ENCODE data around the gene HES3.

The HES3 gene

DNA sequence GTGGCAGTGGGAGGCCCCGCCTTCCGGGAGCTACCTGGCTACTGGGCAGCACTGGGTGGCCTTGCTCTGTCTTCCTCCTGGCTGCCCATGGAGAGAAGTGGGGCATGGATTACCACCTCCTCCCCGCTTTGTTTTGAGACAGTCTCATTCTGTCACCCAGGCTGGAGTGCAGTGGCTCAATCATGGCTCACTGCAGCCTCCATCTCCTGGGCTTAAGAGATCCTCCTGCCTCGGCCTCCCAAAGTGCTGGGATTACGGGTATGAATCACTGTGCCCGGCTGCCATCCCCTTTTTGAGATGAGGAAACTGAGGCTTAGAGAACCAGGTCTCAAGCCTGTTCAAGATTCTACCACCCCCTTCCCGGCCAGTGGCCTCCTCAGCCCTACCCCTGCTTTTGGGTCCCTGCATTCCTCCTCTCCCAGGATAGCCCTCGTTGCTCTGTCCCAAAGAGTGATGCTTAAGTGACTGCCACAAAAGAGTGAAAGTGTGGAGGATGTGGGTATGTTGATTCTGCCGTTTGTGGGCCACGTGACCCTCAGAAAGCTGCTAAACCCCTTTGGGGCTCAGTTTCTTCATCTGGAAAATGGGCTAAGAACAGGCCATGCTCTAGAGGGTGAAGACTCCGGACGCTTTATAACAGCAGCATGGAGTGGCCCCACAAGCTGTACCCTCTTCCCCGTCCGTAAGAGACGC lies 7.8 kb downstream of the HES3 start:
- Histone ChIP-seq H2AFZ (ENCODE audit: low read depth, low read length) (no peak overlapping the region), H3K18ac (ENCODE audit: low read depth in 1 of 2, low read length in 2 of 2) (no peak overlapping the region), H3K4me3 (ENCODE audit: insufficient read depth in 1 of 2, low read depth in 1 of 2, low read length in 2 of 2) (no peak overlapping the region), H4K8ac (ENCODE audit: low read length) (no peak overlapping the region), H3K4me1 (ENCODE audit: control insufficient read depth, insufficient read depth, low read depth, low read length) (peaks cover 16% of the 10 kb centered on the region), H2BK15ac (ENCODE audit: low read depth, poor library complexity, severe bottlenecking) (no peak overlapping the region), H3K27me3 (ENCODE audit: control insufficient read depth in 1 of 2, insufficient read depth in 1 of 2, low read length in 2 of 2) (peaks cover 44 to 52% of the 10 kb centered on the region in 2 experiments), H3K23ac (ENCODE audit: low read length in 2 of 2) (no peak overlapping the region), H2AK5ac (ENCODE audit: low read length, severe bottlenecking) (no peak overlapping the region), H3K9me3 (ENCODE audit: control insufficient read depth, low read length) (no peaks in the 10 kb centered on the region), H2BK5ac (ENCODE audit: low read depth, low read length, poor library complexity, severe bottlenecking) (no peak overlapping the region), H3K79me1 (replicated peaks; ENCODE audit: low read length, poor library complexity, severe bottlenecking) (no peaks in the 10 kb centered on the region), H4K91ac (ENCODE audit: low read length) (no peak overlapping the region), H3K36me3 (ENCODE audit: control insufficient read depth in 1 of 2, insufficient read depth in 2 of 2, low read depth in 1 of 2, low read length in 2 of 2) (peaks cover 0 to 16% of the 10 kb centered on the region in 2 experiments), H3K14ac (ENCODE audit: low read length in 2 of 2) (no peak overlapping the region), H3K4me2 (ENCODE audit: low read length, poor library complexity, severe bottlenecking) (no peak overlapping the region), H3K4ac (ENCODE audit: low read depth in 1 of 2, low read length in 2 of 2) (no peak overlapping the region), H3K27ac (ENCODE audit: low read length, poor library complexity, severe bottlenecking) (no peak overlapping the region), H2BK120ac (ENCODE audit: low read depth, low read length) (no peak overlapping the region), H2BK12ac (ENCODE audit: low read length in 2 of 2) (no peak overlapping the region), H3K9ac (ENCODE audit: low read length) (no peak overlapping the region)
- WGBS = 78% methylated on average over 15 of the region's 15 CpGs
- DNase-seq = no peak

DNA sequence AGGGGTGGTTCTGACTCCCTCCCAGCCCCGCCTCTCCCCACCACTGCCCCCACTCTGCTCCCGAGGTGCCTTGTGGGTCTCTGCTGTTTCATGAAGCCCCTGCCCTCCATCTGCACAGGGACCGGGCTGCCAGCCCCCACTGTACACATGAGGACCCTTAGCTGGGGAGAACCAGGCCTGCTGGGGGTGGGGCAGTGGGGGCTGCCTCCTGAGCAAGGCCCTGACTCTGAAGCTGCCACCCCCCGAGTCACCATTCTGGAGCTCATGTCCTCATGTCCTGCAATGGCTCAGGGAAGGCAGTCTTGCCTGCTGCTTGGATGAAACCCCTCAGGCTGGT lies 8.4 kb downstream of the HES3 start:
- Histone ChIP-seq H2AFZ (ENCODE audit: low read depth, low read length) (no peak overlapping the region), H3K18ac (ENCODE audit: low read depth in 1 of 2, low read length in 2 of 2) (no peak overlapping the region)

DNA sequence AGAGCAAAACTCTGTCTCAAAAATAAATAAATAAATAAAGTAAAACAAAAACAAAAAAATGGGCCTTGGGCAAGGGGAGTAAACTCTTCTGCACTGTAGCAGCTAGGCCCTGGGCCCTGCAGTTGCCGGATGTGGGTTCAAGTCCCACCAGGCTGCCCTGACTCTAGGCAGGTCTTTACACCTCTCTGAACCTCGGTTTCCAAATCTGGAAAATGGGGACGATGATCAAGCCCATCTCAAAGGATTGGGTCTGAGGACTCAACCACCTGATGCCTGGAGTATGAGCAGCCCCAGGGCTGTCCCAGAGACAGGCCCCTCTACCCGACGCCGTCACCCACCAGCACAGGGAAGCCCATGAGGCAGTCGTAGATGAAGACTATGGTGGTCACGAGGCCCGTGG lies 9.4 kb downstream of the HES3 start:
- H2AFZ ChIP-seq (ENCODE audit: low read depth, low read length) = no peak overlapping the region
- H3K79me1 ChIP-seq (replicated peaks; ENCODE audit: low read length, poor library complexity, severe bottlenecking) = no peaks in the 10 kb centered on the region
- H2BK12ac ChIP-seq (ENCODE audit: low read length in 2 of 2) = no peak overlapping the region
- H4K91ac ChIP-seq (ENCODE audit: low read length) = no peak overlapping the region
- peaks cover 14% of the 10 kb centered on the region for H3K4me1 ChIP-seq (ENCODE audit: control insufficient read depth, insufficient read depth, low read depth, low read length)
- peaks cover 0 to 16% of the 10 kb centered on the region in 2 experiments for H3K36me3 ChIP-seq (ENCODE audit: control insufficient read depth in 1 of 2, insufficient read depth in 2 of 2, low read depth in 1 of 2, low read length in 2 of 2)
- no peak overlapping the region for H2BK15ac ChIP-seq (ENCODE audit: low read depth, poor library complexity, severe bottlenecking)
- H3K27me3 ChIP-seq (ENCODE audit: control insufficient read depth in 1 of 2, insufficient read depth in 1 of 2, low read length in 2 of 2) = peaks cover 28 to 37% of the 10 kb centered on the region in 2 experiments
- no peak overlapping the region for H2BK120ac ChIP-seq (ENCODE audit: low read depth, low read length)
- no peak overlapping the region for H3K23ac ChIP-seq (ENCODE audit: low read length in 2 of 2)
- no peak overlapping the region for H3K9ac ChIP-seq (ENCODE audit: low read length)
- H3K9me3 ChIP-seq (ENCODE audit: control insufficient read depth, low read length) = no peaks in the 10 kb centered on the region
- no peak overlapping the region for H3K4me3 ChIP-seq (ENCODE audit: insufficient read depth in 1 of 2, low read depth in 1 of 2, low read length in 2 of 2)
- H4K8ac ChIP-seq (ENCODE audit: low read length) = no peak overlapping the region
- DNase-seq = no peak
- no peak overlapping the region for H3K18ac ChIP-seq (ENCODE audit: low read depth in 1 of 2, low read length in 2 of 2)
- no peak overlapping the region for H3K4me2 ChIP-seq (ENCODE audit: low read length, poor library complexity, severe bottlenecking)
- H2BK5ac ChIP-seq (ENCODE audit: low read depth, low read length, poor library complexity, severe bottlenecking) = no peak overlapping the region
- no peak overlapping the region for H3K27ac ChIP-seq (ENCODE audit: low read length, poor library complexity, severe bottlenecking)
- H2AK5ac ChIP-seq (ENCODE audit: low read length, severe bottlenecking) = no peak overlapping the region
- H3K4ac ChIP-seq (ENCODE audit: low read depth in 1 of 2, low read length in 2 of 2) = no peak overlapping the region
- H3K14ac ChIP-seq (ENCODE audit: low read length in 2 of 2) = no peak overlapping the region
- 94% methylated on average over 9 of the region's 9 CpGs for WGBS

More for the DNA sequence above, 8.4 kb downstream of the HES3 start:
- H2BK5ac ChIP-seq (ENCODE audit: low read depth, low read length, poor library complexity, severe bottlenecking) = no peak overlapping the region
- H2BK15ac ChIP-seq (ENCODE audit: low read depth, poor library complexity, severe bottlenecking) = no peak overlapping the region
- DNase-seq = no peak
- 96% methylated on average over 4 of the region's 4 CpGs for WGBS
- H3K4me2 ChIP-seq (ENCODE audit: low read length, poor library complexity, severe bottlenecking) = no peak overlapping the region
- no peak overlapping the region for H2AK5ac ChIP-seq (ENCODE audit: low read length, severe bottlenecking)
- peaks cover 39 to 47% of the 10 kb centered on the region in 2 experiments for H3K27me3 ChIP-seq (ENCODE audit: control insufficient read depth in 1 of 2, insufficient read depth in 1 of 2, low read length in 2 of 2)
- H4K8ac ChIP-seq (ENCODE audit: low read length) = no peak overlapping the region
- no peak overlapping the region for H3K4me3 ChIP-seq (ENCODE audit: insufficient read depth in 1 of 2, low read depth in 1 of 2, low read length in 2 of 2)
- H2BK12ac ChIP-seq (ENCODE audit: low read length in 2 of 2) = no peak overlapping the region
- H3K9me3 ChIP-seq (ENCODE audit: control insufficient read depth, low read length) = no peaks in the 10 kb centered on the region
- no peak overlapping the region for H4K91ac ChIP-seq (ENCODE audit: low read length)
- no peak overlapping the region for H3K9ac ChIP-seq (ENCODE audit: low read length)
- no peak overlapping the region for H3K27ac ChIP-seq (ENCODE audit: low read length, poor library complexity, severe bottlenecking)
- H3K79me1 ChIP-seq (replicated peaks; ENCODE audit: low read length, poor library complexity, severe bottlenecking) = no peaks in the 10 kb centered on the region
- H3K4ac ChIP-seq (ENCODE audit: low read depth in 1 of 2, low read length in 2 of 2) = no peak overlapping the region
- peaks cover 0 to 16% of the 10 kb centered on the region in 2 experiments for H3K36me3 ChIP-seq (ENCODE audit: control insufficient read depth in 1 of 2, insufficient read depth in 2 of 2, low read depth in 1 of 2, low read length in 2 of 2)
- H2BK120ac ChIP-seq (ENCODE audit: low read depth, low read length) = no peak overlapping the region
- H3K23ac ChIP-seq (ENCODE audit: low read length in 2 of 2) = no peak overlapping the region
- no peak overlapping the region for H3K14ac ChIP-seq (ENCODE audit: low read length in 2 of 2)
- H3K4me1 ChIP-seq (ENCODE audit: control insufficient read depth, insufficient read depth, low read depth, low read length) = peaks cover 14% of the 10 kb centered on the region

DNA sequence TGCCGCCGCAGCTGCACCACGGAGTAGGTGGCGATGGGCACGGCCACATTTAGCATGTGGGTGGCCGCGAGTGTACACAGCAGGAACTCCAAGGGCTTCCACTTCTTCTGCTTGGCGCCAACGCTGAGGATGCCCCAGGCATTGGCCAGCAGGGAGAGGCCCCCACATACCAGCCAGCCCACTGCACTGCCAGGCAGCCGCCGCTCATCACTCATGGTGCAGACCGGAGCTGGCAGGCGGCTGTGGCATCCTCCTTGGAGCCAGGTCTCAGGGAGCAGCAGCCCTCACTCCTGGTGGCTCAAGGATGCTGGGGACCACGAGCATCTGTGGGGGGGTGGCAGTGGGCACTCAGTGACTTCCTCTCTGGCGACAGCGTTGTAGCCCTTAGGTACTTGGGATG lies 10.7 kb downstream of the HES3 start:
- Histone ChIP-seq H2AK5ac (ENCODE audit: low read length, severe bottlenecking) (no peak overlapping the region), H2AFZ (ENCODE audit: low read depth, low read length) (no peak overlapping the region), H2BK15ac (ENCODE audit: low read depth, poor library complexity, severe bottlenecking) (no peak overlapping the region), H3K9me3 (ENCODE audit: control insufficient read depth, low read length) (no peaks in the 10 kb centered on the region), H3K18ac (ENCODE audit: low read depth in 1 of 2, low read length in 2 of 2) (no peak overlapping the region), H3K36me3 (ENCODE audit: control insufficient read depth in 1 of 2, insufficient read depth in 2 of 2, low read depth in 1 of 2, low read length in 2 of 2) (peaks cover 0 to 16% of the 10 kb centered on the region in 2 experiments), H3K4ac (ENCODE audit: low read depth in 1 of 2, low read length in 2 of 2) (no peak overlapping the region), H2BK12ac (ENCODE audit: low read length in 2 of 2) (no peak overlapping the region), H3K4me1 (ENCODE audit: control insufficient read depth, insufficient read depth, low read depth, low read length) (peaks cover 4% of the 10 kb centered on the region), H3K4me2 (ENCODE audit: low read length, poor library complexity, severe bottlenecking) (no peak overlapping the region), H3K4me3 (ENCODE audit: insufficient read depth in 1 of 2, low read depth in 1 of 2, low read length in 2 of 2) (no peak overlapping the region), H3K14ac (ENCODE audit: low read length in 2 of 2) (no peak overlapping the region), H2BK120ac (ENCODE audit: low read depth, low read length) (no peak overlapping the region), H3K27ac (ENCODE audit: low read length, poor library complexity, severe bottlenecking) (no peak overlapping the region), H3K79me1 (replicated peaks; ENCODE audit: low read length, poor library complexity, severe bottlenecking) (no peaks in the 10 kb centered on the region), H4K91ac (ENCODE audit: low read length) (peak overlapping the region; percentile 29), H2BK5ac (ENCODE audit: low read depth, low read length, poor library complexity, severe bottlenecking) (no peak overlapping the region), H3K27me3 (ENCODE audit: control insufficient read depth in 1 of 2, insufficient read depth in 1 of 2, low read length in 2 of 2) (peaks cover 29 to 34% of the 10 kb centered on the region in 2 experiments), H3K23ac (ENCODE audit: low read length in 2 of 2) (no peak overlapping the region), H4K8ac (ENCODE audit: low read length) (no peak overlapping the region), H3K9ac (ENCODE audit: low read length) (no peak overlapping the region)
- no peak for DNase-seq
- WGBS = 91% methylated on average over 7 of the region's 16 CpGs
